ENCODE measurements around the gene MYO18A.
"Not testable (repeated sequence)": the region's sequence is repeated elsewhere in the genome, so short reads cannot be mapped to it uniquely, and the experiment has no call there.

DNA sequence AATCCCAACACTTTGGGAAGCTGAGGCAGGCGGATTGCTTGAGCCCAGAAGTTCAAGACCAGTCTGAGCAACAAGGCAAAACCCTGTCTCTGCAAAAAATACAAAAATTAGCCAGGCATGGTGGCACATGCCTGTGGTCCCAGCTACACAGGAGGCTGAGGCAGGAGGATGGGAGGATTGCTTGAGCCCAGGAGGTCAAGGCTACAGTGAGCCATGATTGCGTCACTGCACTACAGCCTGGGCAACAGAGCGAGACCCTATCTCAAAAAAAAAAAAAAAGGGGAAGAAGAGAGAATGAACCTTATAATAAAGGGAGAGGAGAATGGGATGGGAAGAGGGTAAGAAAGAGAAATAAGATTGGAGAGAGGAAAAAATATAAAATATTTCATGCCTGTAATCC, 91.4 kb downstream of the MYO18A start:
- TF ChIP-seq, protein P1, sequence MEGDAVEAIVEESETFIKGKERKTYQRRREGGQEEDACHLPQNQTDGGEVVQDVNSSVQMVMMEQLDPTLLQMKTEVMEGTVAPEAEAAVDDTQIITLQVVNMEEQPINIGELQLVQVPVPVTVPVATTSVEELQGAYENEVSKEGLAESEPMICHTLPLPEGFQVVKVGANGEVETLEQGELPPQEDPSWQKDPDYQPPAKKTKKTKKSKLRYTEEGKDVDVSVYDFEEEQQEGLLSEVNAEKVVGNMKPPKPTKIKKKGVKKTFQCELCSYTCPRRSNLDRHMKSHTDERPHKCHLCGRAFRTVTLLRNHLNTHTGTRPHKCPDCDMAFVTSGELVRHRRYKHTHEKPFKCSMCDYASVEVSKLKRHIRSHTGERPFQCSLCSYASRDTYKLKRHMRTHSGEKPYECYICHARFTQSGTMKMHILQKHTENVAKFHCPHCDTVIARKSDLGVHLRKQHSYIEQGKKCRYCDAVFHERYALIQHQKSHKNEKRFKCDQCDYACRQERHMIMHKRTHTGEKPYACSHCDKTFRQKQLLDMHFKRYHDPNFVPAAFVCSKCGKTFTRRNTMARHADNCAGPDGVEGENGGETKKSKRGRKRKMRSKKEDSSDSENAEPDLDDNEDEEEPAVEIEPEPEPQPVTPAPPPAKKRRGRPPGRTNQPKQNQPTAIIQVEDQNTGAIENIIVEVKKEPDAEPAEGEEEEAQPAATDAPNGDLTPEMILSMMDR (IDR thresholded peaks at IDR 0.05): not testable (repeated sequence)
- not testable (repeated sequence) for TF ChIP-seq POLR2AphosphoS5, POLR2A (IDR thresholded peaks at IDR 0.05)
